ENCODE results near the gene CCNJ. TPM values are rescaled to one million over a fixed set of nuclear protein-coding genes. Genes with fewer than 3 reads are reported as not detected.

CCNJ gene
- total RNA-seq, 1 donor from 2014 or later: 42.9 TPM

DNA sequence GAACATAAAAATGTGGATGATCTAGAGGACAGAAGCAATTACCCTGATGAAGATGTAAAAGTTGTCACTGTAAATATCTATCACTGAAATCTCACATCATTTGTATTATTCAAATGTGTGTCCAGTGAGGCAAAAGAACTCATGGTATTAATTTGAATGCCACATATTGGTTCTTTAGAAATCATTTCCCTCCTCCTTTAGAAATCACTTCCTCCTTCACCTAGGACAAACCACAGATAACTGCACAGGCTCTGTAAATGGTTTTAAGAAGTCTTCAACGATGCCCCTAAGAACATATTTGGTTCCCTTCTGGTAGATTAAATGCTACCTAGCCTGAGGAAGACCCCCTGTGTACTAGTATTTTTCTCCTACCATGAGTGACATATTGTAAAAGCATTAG is 53.6 kb downstream of the CCNJ start:
- Mint-ChIP-seq H3K36me3 (ENCODE audit: unreplicated experiment) (no peaks in the 10 kb centered on the region), H3K27ac (ENCODE audit: unreplicated experiment) (no peak overlapping the region), H3K9me3 (ENCODE audit: unreplicated experiment) (no peaks in the 10 kb centered on the region), H3K4me1 (ENCODE audit: low read depth, unreplicated experiment) (no peaks in the 10 kb centered on the region), H3K27me3 (ENCODE audit: unreplicated experiment) (peaks cover 2% of the 10 kb centered on the region), H3K4me3 (ENCODE audit: unreplicated experiment) (no peak overlapping the region)
- TF ChIP-seq, protein P1, sequence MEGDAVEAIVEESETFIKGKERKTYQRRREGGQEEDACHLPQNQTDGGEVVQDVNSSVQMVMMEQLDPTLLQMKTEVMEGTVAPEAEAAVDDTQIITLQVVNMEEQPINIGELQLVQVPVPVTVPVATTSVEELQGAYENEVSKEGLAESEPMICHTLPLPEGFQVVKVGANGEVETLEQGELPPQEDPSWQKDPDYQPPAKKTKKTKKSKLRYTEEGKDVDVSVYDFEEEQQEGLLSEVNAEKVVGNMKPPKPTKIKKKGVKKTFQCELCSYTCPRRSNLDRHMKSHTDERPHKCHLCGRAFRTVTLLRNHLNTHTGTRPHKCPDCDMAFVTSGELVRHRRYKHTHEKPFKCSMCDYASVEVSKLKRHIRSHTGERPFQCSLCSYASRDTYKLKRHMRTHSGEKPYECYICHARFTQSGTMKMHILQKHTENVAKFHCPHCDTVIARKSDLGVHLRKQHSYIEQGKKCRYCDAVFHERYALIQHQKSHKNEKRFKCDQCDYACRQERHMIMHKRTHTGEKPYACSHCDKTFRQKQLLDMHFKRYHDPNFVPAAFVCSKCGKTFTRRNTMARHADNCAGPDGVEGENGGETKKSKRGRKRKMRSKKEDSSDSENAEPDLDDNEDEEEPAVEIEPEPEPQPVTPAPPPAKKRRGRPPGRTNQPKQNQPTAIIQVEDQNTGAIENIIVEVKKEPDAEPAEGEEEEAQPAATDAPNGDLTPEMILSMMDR (IDR thresholded peaks at IDR 0.05; ENCODE audit: partially characterized antibody, unreplicated experiment): no peak
- DNase-seq: no peak

DNA sequence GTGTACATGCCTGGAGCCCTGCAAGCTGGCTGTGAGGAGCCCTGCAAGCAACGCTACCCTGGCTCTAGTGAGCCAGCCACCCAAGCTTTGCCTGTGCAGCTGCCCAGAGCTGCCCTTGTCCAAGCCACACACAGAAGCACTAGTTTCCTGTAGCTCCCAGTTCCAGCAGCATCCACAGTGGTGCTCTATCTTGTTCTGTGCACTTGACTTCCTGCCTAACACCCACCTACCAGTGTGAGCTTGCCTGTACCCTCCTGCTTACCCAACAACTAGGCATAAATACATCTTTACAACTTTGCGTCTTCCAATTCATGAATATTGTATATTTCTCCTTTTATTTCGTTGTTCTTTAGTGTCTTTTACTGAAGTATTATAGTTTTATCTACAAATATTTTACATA is 54.5 kb downstream of the CCNJ start:
- H3K36me3 Mint-ChIP-seq (ENCODE audit: unreplicated experiment): no peaks in the 10 kb centered on the region
- DNase-seq: no peak
- no peak overlapping the region for H3K27ac Mint-ChIP-seq (ENCODE audit: unreplicated experiment)
- no peak overlapping the region for H3K4me3 Mint-ChIP-seq (ENCODE audit: unreplicated experiment)
- TF ChIP-seq, protein P1 (IDR thresholded peaks at IDR 0.05; ENCODE audit: partially characterized antibody, unreplicated experiment): no peak
- H3K9me3 Mint-ChIP-seq (ENCODE audit: unreplicated experiment): no peaks in the 10 kb centered on the region
- H3K27me3 Mint-ChIP-seq (ENCODE audit: unreplicated experiment): no peaks in the 10 kb centered on the region
- no peaks in the 10 kb centered on the region for H3K4me1 Mint-ChIP-seq (ENCODE audit: low read depth, unreplicated experiment)

DNA sequence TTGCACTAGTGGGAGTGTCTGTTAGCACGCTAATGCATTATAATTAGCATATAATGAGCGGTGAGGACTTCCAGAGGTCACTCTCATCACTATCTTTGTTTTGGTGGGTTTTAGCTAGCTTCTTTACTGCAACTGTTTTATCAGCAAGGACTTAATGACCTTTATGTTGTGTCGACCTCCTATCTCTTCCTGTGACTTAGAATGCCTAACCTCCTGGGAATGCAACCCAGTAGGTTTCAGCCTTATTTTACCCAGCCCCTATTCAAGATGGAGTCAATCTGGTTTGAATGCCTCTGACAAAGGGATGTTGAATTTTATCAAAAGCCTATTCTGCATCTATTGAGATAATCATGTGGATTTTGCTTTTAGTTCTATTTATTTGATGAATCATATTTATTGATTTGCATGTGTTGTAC is 64.2 kb downstream of the CCNJ start:
- H3K4me1 Mint-ChIP-seq (ENCODE audit: low read depth, unreplicated experiment): no peaks in the 10 kb centered on the region
- no peaks in the 10 kb centered on the region for H3K9me3 Mint-ChIP-seq (ENCODE audit: unreplicated experiment)
- H3K27ac Mint-ChIP-seq (ENCODE audit: unreplicated experiment): no peak overlapping the region
- DNase-seq: no peak
- H3K36me3 Mint-ChIP-seq (ENCODE audit: unreplicated experiment): no peaks in the 10 kb centered on the region
- H3K27me3 Mint-ChIP-seq (ENCODE audit: unreplicated experiment): no peaks in the 10 kb centered on the region
- TF ChIP-seq, protein P1 (IDR thresholded peaks at IDR 0.05; ENCODE audit: partially characterized antibody, unreplicated experiment): no peak
- H3K4me3 Mint-ChIP-seq (ENCODE audit: unreplicated experiment): no peak overlapping the region

Small RNAs within 50 kb of the gene (microRNA-seq; reads per million reads assigned to microRNA genes)
- gene MIR3157 (ENCODE audit: unreplicated experiment): 24.4 reads per million, percentile 60 among the genes with 10 or more reads in this experiment

Other genes with a start within 250 kb of the CCNJ start
- gene CC2D2B, start 135.6 kb upstream of the CCNJ start, total RNA-seq (ENCODE audit: unreplicated experiment): not detected
- gene ZNF518A, start 86.7 kb downstream of the CCNJ start, total RNA-seq (ENCODE audit: unreplicated experiment): 39.0 TPM
- not detected for gene BLNK, start 228.0 kb downstream of the CCNJ start, total RNA-seq (ENCODE audit: unreplicated experiment)